Stimulated activated CD4-positive, alpha-beta T cell treated with anti-CD3 and anti-CD28 coated beads, TNF-alpha, amount 100 ng/mL, for 48 hours (primary cell): ENCODE data around the gene KPNB1.

ENCODE experiments used
- DNase-seq, 3 donors: peaks; one replicate each; pipeline ENCODE4 v3.0.0-alpha.2; 2020; ENCODE audit warnings: low read depth in 3 of 3

The KPNB1 gene

DNA sequence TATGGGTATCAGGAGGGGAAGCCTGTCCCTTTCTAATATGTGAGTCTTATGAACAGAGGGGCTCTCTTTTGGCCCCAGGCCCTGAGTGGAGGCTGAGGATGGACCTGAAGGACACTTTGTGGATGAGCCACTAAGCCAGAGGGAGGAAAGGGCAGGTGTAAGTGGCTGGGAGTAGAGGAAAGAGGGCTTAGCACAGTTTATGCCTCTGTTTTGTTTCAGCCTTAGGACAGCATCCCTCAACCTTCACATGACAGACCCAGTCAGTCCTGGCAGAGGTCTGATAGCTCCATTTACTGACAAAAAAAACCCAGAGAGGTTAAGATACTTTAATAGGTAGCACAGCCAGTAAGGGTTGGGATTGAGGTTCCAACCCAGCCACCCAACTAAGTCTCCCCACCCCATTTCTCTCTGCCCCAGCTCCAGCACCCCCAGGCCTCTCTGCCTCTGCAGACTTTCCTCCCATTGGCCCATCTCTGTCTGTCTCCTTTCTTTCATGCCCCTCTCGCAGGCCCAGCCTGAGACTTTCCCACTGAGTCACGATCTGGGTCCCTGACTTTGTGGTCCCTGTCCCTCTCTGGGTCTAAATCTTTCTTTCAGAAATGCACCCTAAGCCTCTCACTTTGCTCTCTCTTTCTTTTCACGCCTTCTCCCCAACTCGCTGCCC lies 78.6 kb downstream of the KPNB1 start:
- DNase-seq: no peak

DNA sequence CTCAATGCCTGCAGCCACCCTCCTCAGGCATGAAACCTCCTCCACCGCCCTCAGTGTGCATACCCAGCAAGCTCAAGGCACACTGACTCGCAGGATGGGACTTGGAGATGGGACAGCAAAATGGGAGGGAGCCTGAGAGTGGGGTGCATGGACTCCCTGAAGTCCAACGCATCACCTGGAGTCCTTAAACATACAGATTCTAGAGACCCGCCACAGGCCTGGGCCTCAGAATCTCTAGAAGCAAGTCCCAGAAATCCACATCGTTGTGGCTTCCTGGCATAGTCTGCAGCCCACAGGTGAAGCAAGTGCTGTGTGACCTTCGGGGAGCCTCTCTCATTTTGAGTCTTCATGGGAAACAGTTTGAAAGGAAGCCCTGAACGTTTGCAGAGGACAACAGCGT lies 79.8 kb downstream of the KPNB1 start:
- no peak for DNase-seq

DNA sequence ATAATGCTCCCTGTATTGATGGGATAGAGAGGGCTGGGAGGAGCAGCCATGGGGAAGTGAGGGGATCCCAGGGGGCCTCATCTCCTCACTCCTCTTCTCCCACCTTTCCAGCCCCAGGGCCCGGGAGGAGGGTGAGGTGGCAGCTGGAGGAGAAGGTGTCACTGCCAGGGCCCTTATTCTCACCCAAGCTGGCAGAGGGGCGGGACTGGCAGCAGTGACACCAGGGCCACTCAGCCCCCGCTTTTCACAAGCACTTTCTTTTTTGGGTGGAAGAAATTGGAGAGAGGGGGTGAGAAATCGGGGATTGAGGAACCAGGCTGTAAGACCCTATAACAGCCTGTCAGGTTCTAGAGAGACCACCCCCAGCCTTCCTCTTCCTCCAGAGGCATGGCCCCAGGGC lies 81.0 kb downstream of the KPNB1 start:
- DNase-seq: no peak

DNA sequence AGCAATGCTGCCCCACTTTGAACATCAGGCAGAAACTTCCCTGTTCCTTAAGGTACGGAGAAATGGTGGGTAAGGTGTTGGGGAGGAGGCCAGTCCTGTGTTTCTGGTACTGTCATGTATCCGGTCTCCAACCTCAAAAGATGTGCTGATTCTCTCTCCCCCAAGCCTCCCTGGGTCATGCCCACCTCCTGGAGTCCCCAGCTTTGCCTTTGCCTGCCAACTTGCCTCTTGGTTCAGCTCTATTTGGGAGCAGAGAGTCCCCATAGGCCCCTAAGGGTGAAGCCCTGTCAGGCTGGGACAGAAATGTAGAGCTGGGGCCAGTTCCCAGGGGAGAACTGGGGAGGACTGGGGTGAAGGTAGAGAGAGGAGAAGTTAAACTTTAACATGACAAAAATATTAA lies 81.7 kb downstream of the KPNB1 start:
- DNase-seq: no peak

DNA sequence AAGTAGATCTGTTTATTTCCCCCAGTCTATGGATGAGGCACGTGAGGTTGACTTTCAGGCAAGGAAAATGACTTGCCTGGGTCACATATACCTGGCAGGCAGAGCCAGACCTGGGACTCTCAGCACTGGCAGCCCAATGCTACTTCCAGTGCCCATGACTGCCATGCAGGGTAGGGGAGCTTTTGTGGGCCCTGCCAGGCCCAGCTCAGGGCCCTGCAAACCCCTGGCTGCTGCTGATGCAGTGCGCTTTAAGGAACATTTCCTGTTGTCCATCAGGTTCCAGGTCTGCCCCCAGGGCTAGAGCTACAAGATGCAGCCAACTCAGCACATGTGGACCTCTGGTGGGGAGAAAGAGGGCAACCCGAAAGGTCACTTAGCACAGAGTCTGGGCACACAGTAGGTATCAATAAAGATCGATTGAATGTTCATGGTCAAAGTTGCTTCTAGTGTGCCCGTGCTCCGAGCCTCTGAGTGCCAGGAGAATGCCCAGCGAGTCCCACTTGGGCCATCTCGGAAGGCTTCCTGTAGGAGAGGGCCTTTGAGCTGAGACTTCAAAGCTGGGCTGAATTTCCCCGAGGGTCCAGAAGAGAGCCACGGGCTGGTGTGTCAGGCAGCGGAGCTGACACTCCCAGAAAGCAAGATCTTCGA lies 82.8 kb downstream of the KPNB1 start:
- no peak for DNase-seq

DNA sequence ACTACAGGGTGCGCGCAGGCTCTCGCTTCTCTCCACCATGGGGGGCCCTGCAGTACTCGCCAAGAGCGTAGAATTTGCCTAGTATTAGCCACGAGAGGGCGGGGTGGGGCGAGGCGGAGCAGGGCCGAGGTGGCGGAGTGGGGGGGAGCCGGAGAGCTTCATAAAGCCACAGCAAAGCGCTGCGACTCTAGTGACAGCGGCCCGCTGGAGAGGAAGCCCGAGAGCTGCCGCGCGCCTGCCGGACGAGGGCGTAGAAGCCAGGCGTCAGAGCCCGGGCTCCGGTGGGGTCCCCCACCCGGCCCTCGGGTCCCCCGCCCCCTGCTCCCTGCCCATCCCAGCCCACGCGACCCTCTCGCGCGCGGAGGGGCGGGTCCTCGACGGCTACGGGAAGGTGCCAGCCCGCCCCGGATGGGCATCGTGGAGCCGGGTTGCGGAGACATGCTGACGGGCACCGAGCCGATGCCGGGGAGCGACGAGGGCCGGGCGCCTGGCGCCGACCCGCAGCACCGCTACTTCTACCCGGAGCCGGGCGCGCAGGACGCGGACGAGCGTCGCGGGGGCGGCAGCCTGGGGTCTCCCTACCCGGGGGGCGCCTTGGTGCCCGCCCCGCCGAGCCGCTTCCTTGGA lies 83.4 kb downstream of the KPNB1 start, which contains the start of gene TBX21:
TBX21 (plus strand) TSS at position 190 of the 627 bp plus-strand sequence; CDS start at position 409, 219 bp downstream.
- DNase-seq: peak; percentile 84 to 92 (median 87)

DNA sequence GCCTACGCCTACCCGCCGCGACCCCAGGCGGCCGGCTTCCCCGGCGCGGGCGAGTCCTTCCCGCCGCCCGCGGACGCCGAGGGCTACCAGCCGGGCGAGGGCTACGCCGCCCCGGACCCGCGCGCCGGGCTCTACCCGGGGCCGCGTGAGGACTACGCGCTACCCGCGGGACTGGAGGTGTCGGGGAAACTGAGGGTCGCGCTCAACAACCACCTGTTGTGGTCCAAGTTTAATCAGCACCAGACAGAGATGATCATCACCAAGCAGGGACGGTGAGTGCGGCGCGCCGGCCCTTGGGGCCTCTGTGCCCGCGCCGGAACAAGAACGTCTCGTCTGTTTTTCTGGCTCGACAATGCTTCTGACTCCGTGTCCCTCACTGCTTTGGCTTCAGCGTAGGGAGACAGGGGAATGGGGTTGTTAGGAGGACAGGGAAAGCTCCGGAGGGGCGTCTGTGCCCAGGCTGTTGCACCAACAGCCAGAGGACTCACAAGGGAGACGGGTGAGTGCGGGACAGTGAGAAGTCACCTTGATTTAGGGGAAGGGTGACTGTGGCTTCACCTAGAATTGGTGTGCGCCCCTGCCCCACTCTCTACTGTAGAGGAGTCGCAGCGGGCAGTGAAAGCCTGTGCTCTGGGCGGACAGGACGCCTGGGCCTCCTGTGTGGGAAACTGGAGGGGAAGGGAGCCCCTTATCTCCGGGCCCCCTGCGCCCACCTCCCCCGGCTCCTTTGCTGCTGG lies 84.1 kb downstream of the KPNB1 start:
- no peak for DNase-seq

DNA sequence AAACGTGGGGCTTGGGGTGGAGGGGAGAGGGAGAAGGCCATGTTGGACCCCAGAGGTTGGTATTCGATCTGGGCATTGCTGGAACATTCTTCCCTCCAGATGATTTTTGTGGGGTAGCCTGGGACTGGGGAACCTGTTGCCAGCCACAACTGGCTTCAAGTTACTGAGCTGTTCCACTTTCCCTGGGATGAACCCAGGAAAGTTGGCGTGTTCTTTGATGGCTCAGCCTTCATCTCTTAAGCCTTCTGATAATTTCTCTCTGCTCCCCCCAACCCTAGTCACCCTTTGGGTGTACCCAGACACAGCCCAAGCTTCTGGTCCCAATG lies 85.4 kb downstream of the KPNB1 start:
- DNase-seq: no peak
